ENCODE measurements around the gene HOXB6.
A peak's percentile ranks its signal among the peaks of the same experiment; 100 is the strongest.

The HOXB6 gene

GRCh38 chr17:48577946-48578615 is 26.7 kb downstream of the HOXB6 start, which contains the start of gene HOXB4:
TSS of gene HOXB4 (minus strand) at chr17:48578350. CDS start at chr17:48578319, 31 bp downstream.
- peak; percentile 77 for DNase-seq

GRCh38 chr17:48577330-48577945 is 27.3 kb downstream of the HOXB6 start:
- DNase-seq: no peak

GRCh38 chr17:48576479-48577309 is 28.1 kb downstream of the HOXB6 start:
- no peak for DNase-seq

GRCh38 chr17:48575673-48576478 is 28.9 kb downstream of the HOXB6 start:
- DNase-seq: no peak

GRCh38 chr17:48575066-48575582 is 29.7 kb downstream of the HOXB6 start:
- no peak for DNase-seq

GRCh38 chr17:48574505-48575065 is 30.2 kb downstream of the HOXB6 start:
- DNase-seq: no peak

GRCh38 chr17:48571826-48572417 is 32.9 kb downstream of the HOXB6 start:
- no peak for DNase-seq

- DNase-seq: no peak
These were observed 33.6 kb downstream of the HOXB6 start for GRCh38 chr17:48571024-48571818.

GRCh38 chr17:48570325-48571023 is 34.3 kb downstream of the HOXB6 start:
- DNase-seq: no peak

GRCh38 chr17:48569674-48570324 is 35.0 kb downstream of the HOXB6 start:
- no peak for DNase-seq

- DNase-seq: no peak
These were observed 35.6 kb downstream of the HOXB6 start for GRCh38 chr17:48569240-48569582.

- no peak for DNase-seq
These were observed 36.1 kb downstream of the HOXB6 start for GRCh38 chr17:48568499-48569239.

- DNase-seq: no peak
These were observed 37.0 kb downstream of the HOXB6 start for GRCh38 chr17:48567646-48568354.

- no peak for DNase-seq
These were observed 37.6 kb downstream of the HOXB6 start for GRCh38 chr17:48567209-48567608.

- DNase-seq: no peak
These were observed 38.1 kb downstream of the HOXB6 start for GRCh38 chr17:48566717-48567116.

- no peak for DNase-seq
These were observed 38.7 kb downstream of the HOXB6 start for GRCh38 chr17:48565925-48566710.

- no peak for DNase-seq
These were observed 39.7 kb downstream of the HOXB6 start for GRCh38 chr17:48565022-48565554.
